Panc1 (cell line): ENCODE measurements around the gene PLCH2.

ENCODE experiments used
- CTCF ChIP-seq: fragments of 450-650 bp; IDR thresholded peaks from 2 replicates; pipeline ENCODE4 v1.5.1; 2017; ENCODE audit warnings: mild to moderate bottlenecking
- POLR2AphosphoS5 ChIP-seq: IDR thresholded peaks from 2 replicates; pipeline ENCODE4 v1.6.1; 2012; ENCODE audit warnings: mild to moderate bottlenecking, low read depth, low read length, moderate library complexity
- REST ChIP-seq, 2 experiments: IDR thresholded peaks; 2 replicates each; pipeline ENCODE4 v1.6.1; 2011 to 2012; ENCODE audit warnings: low read depth in 2 of 2, control low read depth in 1 of 2, low read length in 1 of 2, mild to moderate bottlenecking in 1 of 2, moderate library complexity in 1 of 2; ENCODE audit not compliant: insufficient read depth in 1 of 2
- SIN3A ChIP-seq: IDR thresholded peaks from 2 replicates; pipeline ENCODE4 v1.6.1; 2012; ENCODE audit warnings: low read depth, mild to moderate bottlenecking, low read length, moderate library complexity, borderline replicate concordance; ENCODE audit not compliant: insufficient read depth
- TCF7L2 ChIP-seq: IDR thresholded peaks from 2 replicates; pipeline ENCODE4 v1.6.1; 2011; ENCODE audit warnings: mild to moderate bottlenecking, low read depth, low read length, inconsistent platforms

GRCh38 chr1:2516124-2516523, 40.0 kb downstream of the PLCH2 start:
- TF ChIP-seq CTCF: no peak
- no peak for TF ChIP-seq POLR2AphosphoS5
- TF ChIP-seq REST (IDR thresholded peaks at IDR 0.05; ENCODE audit: insufficient read depth in 1 of 2, low read depth in 2 of 2, low read length in 1 of 2): no peak
- TF ChIP-seq SIN3A: no peak
- no peak for TF ChIP-seq TCF7L2
